GOT3 (cell line): ENCODE results near the gene TGFB1I1.
"Not testable (repeated sequence)": the region's sequence is repeated elsewhere in the genome, so short reads cannot be mapped to it uniquely, and the experiment has no call there.

Experiments used
- DNase-seq: peaks from one replicate; lab custom pipeline; 2025; ENCODE audit warnings: mixed read lengths; lab: John Stamatoyannopoulos, UW

The TGFB1I1 gene

GRCh38 chr16:31517800-31518402, 45.9 kb downstream of the TGFB1I1 start:
- no peak for DNase-seq

GRCh38 chr16:31519759-31520431, 47.9 kb downstream of the TGFB1I1 start:
- no peak for DNase-seq

- no peak for DNase-seq
Observed at GRCh38 chr16:31521368-31521767, 49.4 kb downstream of the TGFB1I1 start.

- no peak for DNase-seq
Observed at GRCh38 chr16:31522071-31522470, 50.1 kb downstream of the TGFB1I1 start.

GRCh38 chr16:31523768-31524167, 51.8 kb downstream of the TGFB1I1 start:
- not testable (repeated sequence) for DNase-seq

GRCh38 chr16:31525113-31525512, 53.2 kb downstream of the TGFB1I1 start:
- DNase-seq, result no peak
